HEK293T (cell line): Measurements from ENCODE around the gene NECTIN4.

Experiments used
- ARNT ChIP-seq: fragments of 450-650 bp; IDR thresholded peaks from 2 replicates; pipeline ENCODE4 v1.6.1; 2017; ENCODE audit warnings: mild to moderate bottlenecking
- BHLHE40 ChIP-seq: fragments of 450-650 bp; IDR thresholded peaks from 2 replicates; pipeline ENCODE4 v1.6.1; 2016; ENCODE audit warnings: mild to moderate bottlenecking, moderate library complexity, borderline replicate concordance
- FOXA1 ChIP-seq: fragments of 450-650 bp; IDR thresholded peaks from 2 replicates; pipeline ENCODE4 v1.6.1; 2016; ENCODE audit warnings: mild to moderate bottlenecking
- HDGF ChIP-seq: fragments of 450-650 bp; IDR thresholded peaks from 2 replicates; pipeline ENCODE4 v1.6.1; 2017; ENCODE audit warnings: antibody characterized with exemption, borderline replicate concordance
- L3MBTL2 ChIP-seq: fragments of 450-650 bp; conservative IDR thresholded peaks from 2 replicates; pipeline ENCODE4 v1.6.1; 2016; ENCODE audit warnings: mild to moderate bottlenecking
- NFRKB ChIP-seq: fragments of 450-650 bp; IDR thresholded peaks from 2 replicates; pipeline ENCODE4 v1.6.1; 2016; ENCODE audit warnings: mild to moderate bottlenecking, moderate library complexity
- PKNOX1 ChIP-seq: fragments of 450-650 bp; IDR thresholded peaks from 2 replicates; pipeline ENCODE4 v1.6.1; 2016
- SUZ12 ChIP-seq: fragments of 450-650 bp; IDR thresholded peaks from 2 replicates; pipeline ENCODE4 v1.6.1; 2016; ENCODE audit warnings: mild to moderate bottlenecking
- TARDBP ChIP-seq: fragments of 450-650 bp; IDR thresholded peaks from 2 replicates; pipeline ENCODE4 v1.6.1; 2016
- ZNF384 ChIP-seq: fragments of 450-650 bp; IDR thresholded peaks from 2 replicates; pipeline ENCODE4 v1.6.1; 2016

- no peak for TF ChIP-seq TARDBP
- no peak for TF ChIP-seq FOXA1
- no peak for TF ChIP-seq ZNF384
- TF ChIP-seq PKNOX1 = no peak
- TF ChIP-seq L3MBTL2 = no peak
- TF ChIP-seq NFRKB = no peak
- no peak for TF ChIP-seq BHLHE40
- TF ChIP-seq ARNT = no peak
- TF ChIP-seq SUZ12 = no peak
- TF ChIP-seq HDGF = no peak
These were observed 709 bp downstream of the NECTIN4 start for GRCh38 chr1:161088587-161089110.
